ENCODE results near the gene FOXP3.

GRCh38 chrX:49263631-49264030 lies 879 bp downstream of the FOXP3 start:
- no peak for TF ChIP-seq POLR2A (IDR thresholded peaks at IDR 0.05; ENCODE audit: low read length)
- no peak for TF ChIP-seq GATA1 (IDR thresholded peaks at IDR 0.05; ENCODE audit: low read depth, low read length)
